Measurements from ENCODE around the gene LPAR5. TPM values are rescaled to one million over a fixed set of nuclear protein-coding genes. Genes with fewer than 3 reads are reported as not detected.

Gene LPAR5
- total RNA-seq (2021; fragmentation: NEBNext Ultra II Directional; extraction: Animal tissue kit (Norgen Biotek cat#: 25700)) (0.22 and 0.23 TPM in 2 replicates), polyA plus RNA-seq (2011; rRNA removed) (0.24 and 0.63 TPM in 2 replicates), polyA minus RNA-seq (2011; rRNA and poly(A)+ RNA removed) (0.32 and 0.63 TPM in 2 replicates)
- polyA plus RNA-seq (2011; cell fraction: cytosol; rRNA removed): 0.31 TPM
- polyA plus RNA-seq (2011; cell fraction: nucleus; rRNA removed): 0.47 TPM
- polyA plus RNA-seq (2012, experiment 1 of 2): 0.29 to 0.40 TPM (median 0.35 TPM) in 3 of 4 replicates, not detected in the other
- polyA plus RNA-seq (2012, experiment 2 of 2): 0.21 TPM
- 0.57 TPM for polyA plus RNA-seq (2013, experiment 1 of 2)
- polyA plus RNA-seq (2013, experiment 2 of 2): 0.48 TPM
- not detected for polyA minus RNA-seq (2011; cell fraction: cytosol; rRNA and poly(A)+ RNA removed)
- 0.40 TPM for polyA minus RNA-seq (2011; cell fraction: nucleus; rRNA and poly(A)+ RNA removed)
- long read RNA-seq, experiment 1: 0 reads
- long read RNA-seq, experiment 2: 0 reads

DNA sequence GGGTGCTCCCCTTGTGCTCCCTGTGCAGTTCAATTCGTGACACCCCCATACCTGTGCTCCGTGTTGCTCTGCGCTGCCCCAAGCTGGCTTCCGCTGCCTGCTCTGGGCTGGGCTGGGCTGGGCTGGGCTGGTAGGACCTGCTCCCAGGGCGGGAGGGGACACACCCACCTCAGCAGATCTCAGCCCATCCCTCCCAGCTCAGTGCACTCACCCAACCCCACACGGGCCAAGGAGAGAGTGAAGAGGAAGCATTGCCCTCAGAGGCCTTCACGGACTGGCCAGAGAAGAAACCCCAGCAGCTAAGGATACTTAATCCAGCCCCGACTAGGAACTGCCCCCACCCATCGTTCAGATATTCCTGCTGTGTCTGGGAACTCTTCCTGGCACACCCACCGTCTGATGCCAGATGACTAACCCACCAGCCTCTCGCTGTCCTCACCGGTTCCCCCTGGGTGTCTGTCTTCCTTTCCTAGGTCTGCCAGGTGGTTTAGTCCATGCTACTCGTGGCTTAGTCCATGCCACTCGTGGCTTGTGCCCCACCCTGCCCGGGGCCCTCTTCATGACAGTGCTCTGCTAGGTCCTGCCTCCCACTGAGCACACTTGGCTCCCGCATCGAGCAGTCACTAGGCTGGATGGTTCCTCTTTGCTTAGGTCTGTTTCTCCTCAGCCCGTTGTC, at the start of gene LPAR5:
Gene LPAR5, minus strand, starts transcription at position 104 of the 676 bp plus-strand sequence. CDS start 14,711 bp downstream, outside the sequence.
- H3K27ac ChIP-seq (ENCODE audit: low read depth, low read length): no peak within 1 kb of the TSS
- peaks cover 0 to 11% (median 2%) of the 10 kb centered on the region in 4 experiments; a peak in 5 of 7 replicates for H3K4me1 ChIP-seq (replicated peaks in 1 of 4; ENCODE audit: control insufficient read depth in 3 of 4, insufficient read depth in 4 of 4, low read length in 3 of 4)
- H4K91ac ChIP-seq (replicated peaks; ENCODE audit: insufficient read length, low read length): peak within 1 kb of the TSS; percentile 19
- CTCF ChIA-PET (ENCODE audit: partially characterized antibody): interaction anchor here (0.5 to 5.1 kb wide), 14 partner anchors 8 to 1040 kb away, joined by 3 to 38 read pairs (median 4); partner anchors contain the start of gene ACRBP
- 0 out of 2 replicates have a peak within 1 kb of the TSS, but pooled peaks have one; percentile 44 for H2BK12ac ChIP-seq (ENCODE audit: low read depth, low read length)
- no peaks in the 10 kb centered on the region for H3K79me2 ChIP-seq (ENCODE audit: control insufficient read depth in 1 of 2, insufficient read depth in 2 of 2, low read length in 2 of 2)
- FAIRE-seq: no peak
- H4K8ac ChIP-seq (ENCODE audit: extremely low read depth, insufficient read depth, low read length): peak within 1 kb of the TSS; percentile 7; the same call in 1 of the 2 replicates
- no peaks in the 10 kb centered on the region for H3K27me3 ChIP-seq (replicated peaks in 1 of 4; ENCODE audit: control insufficient read depth in 3 of 4, extremely low read depth in 1 of 4, insufficient read depth in 3 of 4, low read length in 3 of 4)
- H2BK20ac ChIP-seq (ENCODE audit: low read length): no peak within 1 kb of the TSS
- H2BK5ac ChIP-seq (ENCODE audit: low read depth, low read length): no peak within 1 kb of the TSS
- no peaks in the 10 kb centered on the region for H3K9me3 ChIP-seq (ENCODE audit: insufficient read depth in 2 of 2, low read depth in 1 of 2, low read length in 1 of 2)
- H3K9ac ChIP-seq (replicated peaks in 1 of 4; ENCODE audit: extremely low read depth in 1 of 4, low read depth in 3 of 4, low read length in 3 of 4): no peak within 1 kb of the TSS
- H3K56ac ChIP-seq (replicated peaks; ENCODE audit: insufficient read length, low read depth, low read length): no peak within 1 kb of the TSS
- no peaks in the 10 kb centered on the region for H3K36me3 ChIP-seq (ENCODE audit: control insufficient read depth in 2 of 4, insufficient read depth in 4 of 4, low read length in 3 of 4)
- H2AK5ac ChIP-seq (ENCODE audit: low read depth, low read length): no peak within 1 kb of the TSS
- WGBS, 2 experiments (ENCODE audit: extremely low coverage in 1 of 2, insufficient coverage in 1 of 2, insufficient read length in 1 of 2, insufficient replicate concordance in 2 of 2, low coverage in 1 of 2, low lambda C conversion rate in 2 of 2, missing lambda C conversion rate in 1 of 2): 75% methylated on average over 18 of the region's 18 CpGs; no CpG with 5 or more reads in 1 of the 2 experiments
- H4K20me1 ChIP-seq (replicated peaks in 1 of 2; ENCODE audit: control insufficient read depth in 1 of 2, insufficient read depth in 2 of 2, low read length in 2 of 2): no peaks in the 10 kb centered on the region
- H3K4ac ChIP-seq (replicated peaks; ENCODE audit: insufficient read length, low read depth, low read length): no peak within 1 kb of the TSS
- no peak within 1 kb of the TSS for H3K18ac ChIP-seq (ENCODE audit: extremely low read depth, low read length)
- no peak within 1 kb of the TSS for H3K23ac ChIP-seq (ENCODE audit: insufficient read length)
- no peak within 1 kb of the TSS for H3K4me3 ChIP-seq (ENCODE audit: extremely low read depth in 1 of 4, insufficient read depth in 2 of 4, low read depth in 3 of 4, low read length in 4 of 4)
- POLR2A ChIA-PET (ENCODE audit: partially characterized antibody): interaction anchor here (1.0 to 2.2 kb wide), 4 partner anchors 10 to 190 kb away, joined by 3 to 9 read pairs (median 5); no protein-coding TSS in a partner anchor
- H2BK15ac ChIP-seq (ENCODE audit: low read length): 0 out of 2 replicates have a peak within 1 kb of the TSS, but pooled peaks have one; percentile 10
- no peaks in the 10 kb centered on the region for H3K23me2 ChIP-seq (ENCODE audit: low read depth, low read length)
- no peak within 1 kb of the TSS for H4K5ac ChIP-seq (ENCODE audit: insufficient read length, low read depth, low read length)
- no peak for DNase-seq (ENCODE audit: low read depth in 1 of 2, low spot score in 2 of 2)
- no peak within 1 kb of the TSS for H3K14ac ChIP-seq (ENCODE audit: insufficient read length)
- H3K79me1 ChIP-seq (ENCODE audit: low read depth, low read length): no peaks in the 10 kb centered on the region
- H2BK120ac ChIP-seq (replicated peaks; ENCODE audit: low read depth, low read length): no peak within 1 kb of the TSS
- no peak within 1 kb of the TSS; a peak in 1 of 4 replicates for H3K4me2 ChIP-seq (ENCODE audit: insufficient read depth in 1 of 2, low read depth in 2 of 2, low read length in 2 of 2)
- H2AFZ ChIP-seq (ENCODE audit: low read length): peak within 1 kb of the TSS; percentile 52; the same call in 1 of the 2 replicates
- no peak for TF ChIP-seq CBX8 (IDR thresholded peaks at IDR 0.05; ENCODE audit: borderline replicate concordance, low read depth, low read length)
- no peak for TF ChIP-seq SIX5 (IDR thresholded peaks at IDR 0.05; ENCODE audit: low read depth, low read length)
- TF ChIP-seq SP2 (IDR thresholded peaks at IDR 0.05; ENCODE audit: low read length): no peak
- TF ChIP-seq RFX5 (IDR thresholded peaks at IDR 0.05; ENCODE audit: borderline replicate concordance, low read depth, low read length): no peak
- TF ChIP-seq RXRA (IDR thresholded peaks at IDR 0.05; ENCODE audit: insufficient read depth, low read depth, low read length): no peak
- TF ChIP-seq POLR2A (IDR thresholded peaks at IDR 0.05; ENCODE audit: control extremely low read depth in 1 of 2, low read depth in 2 of 2, low read length in 2 of 2): no peak
- no peak for TF ChIP-seq KDM1A (IDR thresholded peaks at IDR 0.05; ENCODE audit: borderline replicate concordance, low read length)
- no peak for TF ChIP-seq SUZ12 (IDR thresholded peaks at IDR 0.05; ENCODE audit: low read length)

All from H1 (cell line).